ENCODE measurements around the gene ZNF597.

The ZNF597 gene

GRCh38 chr16:3459401-3460090, 16.2 kb upstream of the ZNF597 start:
- no peak overlapping the region for H3K4me3 ChIP-seq (ENCODE audit: low read length)
- DNase-seq (ENCODE audit: low read depth) = no peak
- TF ChIP-seq CTCF (IDR thresholded peaks at IDR 0.05; ENCODE audit: insufficient read depth, low read depth, low read length, missing control alignments) = no peak

GRCh38 chr16:3458852-3459361, 15.6 kb upstream of the ZNF597 start:
- peak overlapping the region; percentile 75 for H3K4me3 ChIP-seq (ENCODE audit: low read length)
- no peak for TF ChIP-seq CTCF (IDR thresholded peaks at IDR 0.05; ENCODE audit: insufficient read depth, low read depth, low read length, missing control alignments)
- no peak for DNase-seq (ENCODE audit: low read depth)

- DNase-seq (ENCODE audit: low read depth) = peak; percentile 23
- TF ChIP-seq CTCF (IDR thresholded peaks at IDR 0.05; ENCODE audit: insufficient read depth, low read depth, low read length, missing control alignments) = no peak
Observed at GRCh38 chr16:3458278-3458851, 15.1 kb upstream of the ZNF597 start.

GRCh38 chr16:3457434-3458252, 14.3 kb upstream of the ZNF597 start:
- TF ChIP-seq CTCF (IDR thresholded peaks at IDR 0.05; ENCODE audit: insufficient read depth, low read depth, low read length, missing control alignments) = peak; percentile 32
- peak overlapping the region; percentile 75 for H3K4me3 ChIP-seq (ENCODE audit: low read length)
- peak; percentile 93 for DNase-seq (ENCODE audit: low read depth)

More at GRCh38 chr16:3458278-3458851, 15.1 kb upstream of the ZNF597 start:
- H3K4me3 ChIP-seq (ENCODE audit: low read length) = peak overlapping the region; percentile 75

- no peak for DNase-seq (ENCODE audit: low read depth)
- no peak overlapping the region for H3K4me3 ChIP-seq (ENCODE audit: low read length)
- no peak for TF ChIP-seq CTCF (IDR thresholded peaks at IDR 0.05; ENCODE audit: insufficient read depth, low read depth, low read length, missing control alignments)
Observed at GRCh38 chr16:3454631-3455147, 11.4 kb upstream of the ZNF597 start.

- TF ChIP-seq CTCF (IDR thresholded peaks at IDR 0.05; ENCODE audit: insufficient read depth, low read depth, low read length, missing control alignments) = no peak
- DNase-seq (ENCODE audit: low read depth) = peak; percentile 52
Observed at GRCh38 chr16:3454093-3454492, 10.8 kb upstream of the ZNF597 start.

More at GRCh38 chr16:3454093-3454492, 10.8 kb upstream of the ZNF597 start:
- H3K4me3 ChIP-seq (ENCODE audit: low read length) = no peak overlapping the region

Data from epithelial cell of esophagus (primary cell).